Mucosa of stomach (tissue), 1 donor: ENCODE results near the gene SORL1.

Source experiments
- H3K27me3 ChIP-seq: one replicate; pipeline ENCODE4 v1.7.0; 2013; ENCODE audit warnings: mild to moderate bottlenecking, low read length; ENCODE audit not compliant: control insufficient read depth, insufficient read depth
- H3K36me3 ChIP-seq: one replicate; pipeline ENCODE4 v1.7.0; 2013; ENCODE audit warnings: low read length; ENCODE audit not compliant: control insufficient read depth, insufficient read depth
- H3K4me1 ChIP-seq: one replicate; pipeline ENCODE4 v1.7.0; 2013; ENCODE audit warnings: mild to moderate bottlenecking, low read length; ENCODE audit not compliant: control insufficient read depth, insufficient read depth
- H3K4me3 ChIP-seq: one replicate; pipeline ENCODE4 v1.7.0; 2013; ENCODE audit warnings: low read length
- H3K9ac ChIP-seq: one replicate; pipeline ENCODE4 v1.7.0; 2013; ENCODE audit warnings: mild to moderate bottlenecking, low read length, moderate library complexity
- H3K9me3 ChIP-seq: one replicate; pipeline ENCODE4 v1.7.0; 2013; ENCODE audit warnings: mild to moderate bottlenecking, low read length, moderate library complexity; ENCODE audit not compliant: control insufficient read depth
- donor health status: Pancreatic carcinoma.

The SORL1 gene

GRCh38 chr11:121523581-121524232, 71.6 kb downstream of the SORL1 start:
- H3K4me1 ChIP-seq = peaks cover 5% of the 10 kb centered on the region
- H3K27me3 ChIP-seq = no peaks in the 10 kb centered on the region
- H3K9ac ChIP-seq = no peak overlapping the region
- no peaks in the 10 kb centered on the region for H3K36me3 ChIP-seq
- H3K4me3 ChIP-seq = no peak overlapping the region
- no peaks in the 10 kb centered on the region for H3K9me3 ChIP-seq

GRCh38 chr11:121524233-121524631, 72.1 kb downstream of the SORL1 start:
- no peak overlapping the region for H3K4me3 ChIP-seq
- no peaks in the 10 kb centered on the region for H3K36me3 ChIP-seq
- H3K9me3 ChIP-seq = no peaks in the 10 kb centered on the region
- H3K4me1 ChIP-seq = peaks cover 5% of the 10 kb centered on the region
- H3K9ac ChIP-seq = no peak overlapping the region
- no peaks in the 10 kb centered on the region for H3K27me3 ChIP-seq

GRCh38 chr11:121525376-121525775, 73.3 kb downstream of the SORL1 start:
- peaks cover 5% of the 10 kb centered on the region for H3K4me1 ChIP-seq
- no peaks in the 10 kb centered on the region for H3K9me3 ChIP-seq
- H3K27me3 ChIP-seq = no peaks in the 10 kb centered on the region
- no peaks in the 10 kb centered on the region for H3K36me3 ChIP-seq
- H3K4me3 ChIP-seq = no peak overlapping the region
- H3K9ac ChIP-seq = no peak overlapping the region

GRCh38 chr11:121530257-121530656, 78.1 kb downstream of the SORL1 start:
- H3K36me3 ChIP-seq = no peaks in the 10 kb centered on the region

DNA sequence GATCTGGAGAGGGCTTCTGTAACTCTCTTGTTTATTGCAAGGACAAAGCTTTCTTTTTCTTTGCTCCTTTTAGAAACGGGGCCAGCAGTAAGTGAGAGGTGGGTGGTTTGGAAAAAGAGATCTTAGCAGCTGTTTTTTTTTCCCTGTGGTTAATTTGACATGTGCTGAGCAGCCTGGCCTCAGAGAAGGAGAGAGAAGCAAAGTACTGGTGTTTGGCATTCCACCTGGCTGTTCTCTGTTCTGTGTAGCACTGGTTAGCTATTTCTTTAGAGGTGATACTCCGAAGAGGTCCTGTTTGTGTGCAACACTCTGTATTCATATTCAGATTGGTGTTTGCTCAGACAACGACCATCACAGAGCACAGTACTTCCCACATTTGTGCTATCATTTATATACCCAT, 81.5 kb downstream of the SORL1 start:
- H3K9ac ChIP-seq = no peak overlapping the region

More at GRCh38 chr11:121530257-121530656, 78.1 kb downstream of the SORL1 start:
- no peak overlapping the region for H3K4me3 ChIP-seq
- H3K4me1 ChIP-seq = peaks cover 4% of the 10 kb centered on the region
- H3K27me3 ChIP-seq = no peaks in the 10 kb centered on the region
- H3K9ac ChIP-seq = no peak overlapping the region
- H3K9me3 ChIP-seq = no peaks in the 10 kb centered on the region

GRCh38 chr11:121534131-121535093, 82.3 kb downstream of the SORL1 start:
- Histone ChIP-seq H3K4me3 (no peak overlapping the region), H3K9ac (no peak overlapping the region), H3K9me3 (no peaks in the 10 kb centered on the region), H3K27me3 (no peaks in the 10 kb centered on the region), H3K36me3 (no peaks in the 10 kb centered on the region), H3K4me1 (peaks cover 4% of the 10 kb centered on the region)

More for the DNA sequence above, 81.5 kb downstream of the SORL1 start:
- Histone ChIP-seq H3K27me3 (no peaks in the 10 kb centered on the region), H3K36me3 (no peaks in the 10 kb centered on the region), H3K4me1 (peaks cover 4% of the 10 kb centered on the region), H3K4me3 (no peak overlapping the region), H3K9me3 (no peaks in the 10 kb centered on the region)

- no peak overlapping the region for H3K9ac ChIP-seq
- H3K27me3 ChIP-seq = no peaks in the 10 kb centered on the region
Measured at GRCh38 chr11:121535129-121535796, 83.1 kb downstream of the SORL1 start.

GRCh38 chr11:121536126-121536525, 84.0 kb downstream of the SORL1 start:
- Histone ChIP-seq H3K9ac (no peak overlapping the region), H3K27me3 (no peaks in the 10 kb centered on the region), H3K9me3 (no peaks in the 10 kb centered on the region), H3K4me3 (no peak overlapping the region), H3K36me3 (no peaks in the 10 kb centered on the region), H3K4me1 (peaks cover 4% of the 10 kb centered on the region)

More at GRCh38 chr11:121535129-121535796, 83.1 kb downstream of the SORL1 start:
- H3K4me3 ChIP-seq = no peak overlapping the region
- no peaks in the 10 kb centered on the region for H3K36me3 ChIP-seq
- H3K9me3 ChIP-seq = no peaks in the 10 kb centered on the region
- H3K4me1 ChIP-seq = peaks cover 4% of the 10 kb centered on the region

DNA sequence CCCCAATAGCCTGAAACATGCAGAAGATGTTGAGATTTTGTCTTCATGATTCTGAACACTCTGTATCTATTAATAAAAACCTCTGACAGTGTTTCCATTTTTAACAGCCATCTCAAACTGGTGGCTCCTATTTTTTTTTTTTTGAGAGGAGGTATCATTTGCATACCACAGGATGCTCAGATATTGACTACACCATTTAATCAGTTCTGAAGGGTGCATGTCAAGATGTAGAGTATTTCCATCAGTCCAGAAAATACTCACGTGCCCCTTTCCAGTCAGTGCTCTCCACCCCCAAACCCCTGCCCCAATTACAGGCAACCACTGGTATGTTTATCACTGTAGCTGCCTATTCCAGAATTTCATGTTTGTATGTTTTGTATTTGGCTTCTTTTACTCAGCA, 85.9 kb downstream of the SORL1 start:
- H3K36me3 ChIP-seq = no peaks in the 10 kb centered on the region
- no peaks in the 10 kb centered on the region for H3K27me3 ChIP-seq
- no peak overlapping the region for H3K9ac ChIP-seq
- no peak overlapping the region for H3K4me3 ChIP-seq
- H3K4me1 ChIP-seq = peaks cover 4% of the 10 kb centered on the region
- no peaks in the 10 kb centered on the region for H3K9me3 ChIP-seq

- H3K9me3 ChIP-seq = no peaks in the 10 kb centered on the region
- H3K4me1 ChIP-seq = peaks cover 4% of the 10 kb centered on the region
- no peak overlapping the region for H3K4me3 ChIP-seq
- H3K9ac ChIP-seq = no peak overlapping the region
- no peaks in the 10 kb centered on the region for H3K27me3 ChIP-seq
- peaks cover 5% of the 10 kb centered on the region for H3K36me3 ChIP-seq
Measured at GRCh38 chr11:121539000-121539399, 86.9 kb downstream of the SORL1 start.

- Histone ChIP-seq H3K4me1 (no peaks in the 10 kb centered on the region), H3K27me3 (no peaks in the 10 kb centered on the region), H3K9ac (no peak overlapping the region), H3K9me3 (no peaks in the 10 kb centered on the region), H3K4me3 (no peak overlapping the region), H3K36me3 (peaks cover 13% of the 10 kb centered on the region)
Measured at GRCh38 chr11:121540627-121541026, 88.5 kb downstream of the SORL1 start.
